ENCODE results near the gene CFAP73.

The CFAP73 gene

DNA sequence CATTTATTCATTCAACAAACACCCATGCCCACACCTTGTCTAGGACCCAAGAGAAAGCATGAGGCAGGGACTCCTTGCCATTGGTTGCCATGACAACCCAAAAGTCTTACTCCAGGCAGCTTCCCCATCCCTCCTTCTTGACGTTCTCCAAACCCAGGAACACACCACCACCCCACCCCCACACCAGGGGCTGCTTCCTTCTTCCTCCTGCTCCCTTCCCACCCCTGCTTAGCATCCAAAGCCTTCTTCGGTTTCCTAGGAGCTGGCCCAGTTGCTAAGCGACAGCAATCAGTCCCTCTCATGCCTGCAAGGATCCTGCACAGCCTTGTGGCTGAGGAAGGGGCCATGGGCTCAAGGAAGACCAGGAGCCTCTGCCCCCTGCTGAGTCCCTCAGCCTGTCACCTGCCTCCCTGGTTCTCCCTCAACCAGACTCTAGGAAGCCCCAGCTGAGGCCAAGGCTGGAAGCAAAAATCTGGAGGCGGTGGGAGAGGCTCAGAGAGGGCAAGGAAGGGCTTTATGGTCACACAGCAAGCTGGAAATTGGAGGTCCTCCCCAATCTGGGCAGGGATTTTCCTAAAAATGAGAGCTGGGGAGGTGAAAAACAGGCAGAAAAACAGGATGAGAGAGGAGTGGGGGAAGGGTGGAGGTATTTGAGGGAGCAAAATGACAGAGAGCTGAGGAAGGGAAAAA, 29.4 kb upstream of the CFAP73 start:
- TF ChIP-seq, protein P1, sequence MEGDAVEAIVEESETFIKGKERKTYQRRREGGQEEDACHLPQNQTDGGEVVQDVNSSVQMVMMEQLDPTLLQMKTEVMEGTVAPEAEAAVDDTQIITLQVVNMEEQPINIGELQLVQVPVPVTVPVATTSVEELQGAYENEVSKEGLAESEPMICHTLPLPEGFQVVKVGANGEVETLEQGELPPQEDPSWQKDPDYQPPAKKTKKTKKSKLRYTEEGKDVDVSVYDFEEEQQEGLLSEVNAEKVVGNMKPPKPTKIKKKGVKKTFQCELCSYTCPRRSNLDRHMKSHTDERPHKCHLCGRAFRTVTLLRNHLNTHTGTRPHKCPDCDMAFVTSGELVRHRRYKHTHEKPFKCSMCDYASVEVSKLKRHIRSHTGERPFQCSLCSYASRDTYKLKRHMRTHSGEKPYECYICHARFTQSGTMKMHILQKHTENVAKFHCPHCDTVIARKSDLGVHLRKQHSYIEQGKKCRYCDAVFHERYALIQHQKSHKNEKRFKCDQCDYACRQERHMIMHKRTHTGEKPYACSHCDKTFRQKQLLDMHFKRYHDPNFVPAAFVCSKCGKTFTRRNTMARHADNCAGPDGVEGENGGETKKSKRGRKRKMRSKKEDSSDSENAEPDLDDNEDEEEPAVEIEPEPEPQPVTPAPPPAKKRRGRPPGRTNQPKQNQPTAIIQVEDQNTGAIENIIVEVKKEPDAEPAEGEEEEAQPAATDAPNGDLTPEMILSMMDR (IDR thresholded peaks at IDR 0.05; ENCODE audit: low read depth, low read length), result no peak
- H3K4me3 ChIP-seq (ENCODE audit: low read depth, low read length), result no peak overlapping the region

DNA sequence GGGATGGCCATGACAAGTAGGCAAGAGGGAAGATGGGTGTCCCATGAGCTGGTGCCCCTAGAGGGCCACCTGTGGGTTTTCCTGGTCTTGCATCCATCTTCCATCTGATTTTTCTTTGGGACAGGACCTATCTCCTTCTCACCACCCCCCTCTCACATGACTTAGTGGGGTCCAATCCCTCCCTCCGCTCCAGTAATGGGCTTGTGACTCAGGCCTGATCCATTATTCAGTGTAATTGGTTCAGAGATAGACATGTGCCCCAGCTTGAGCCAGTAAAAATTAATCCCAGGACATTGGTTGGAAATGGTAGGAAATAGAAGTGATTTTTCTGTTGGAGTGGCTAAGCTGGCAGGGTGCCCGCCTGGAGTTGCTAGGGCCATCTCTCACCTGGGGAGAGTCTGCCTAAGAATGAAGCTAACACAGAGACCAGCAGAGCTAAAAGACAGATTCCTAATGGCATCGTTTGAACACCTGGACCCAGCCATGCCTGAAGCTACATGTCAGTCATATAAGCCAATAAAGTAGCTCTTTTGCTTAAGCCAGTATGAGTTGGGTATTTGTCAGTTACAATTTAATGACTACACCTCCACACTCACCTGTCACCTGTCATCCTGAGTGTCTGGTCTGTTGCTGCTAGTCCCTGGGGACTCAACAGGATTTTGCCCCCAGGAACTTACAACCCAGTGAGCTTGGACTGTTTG, 28.7 kb upstream of the CFAP73 start:
- no peak overlapping the region for H3K4me3 ChIP-seq (ENCODE audit: low read depth, low read length)
- TF ChIP-seq, protein P1 (IDR thresholded peaks at IDR 0.05; ENCODE audit: low read depth, low read length), result no peak

DNA sequence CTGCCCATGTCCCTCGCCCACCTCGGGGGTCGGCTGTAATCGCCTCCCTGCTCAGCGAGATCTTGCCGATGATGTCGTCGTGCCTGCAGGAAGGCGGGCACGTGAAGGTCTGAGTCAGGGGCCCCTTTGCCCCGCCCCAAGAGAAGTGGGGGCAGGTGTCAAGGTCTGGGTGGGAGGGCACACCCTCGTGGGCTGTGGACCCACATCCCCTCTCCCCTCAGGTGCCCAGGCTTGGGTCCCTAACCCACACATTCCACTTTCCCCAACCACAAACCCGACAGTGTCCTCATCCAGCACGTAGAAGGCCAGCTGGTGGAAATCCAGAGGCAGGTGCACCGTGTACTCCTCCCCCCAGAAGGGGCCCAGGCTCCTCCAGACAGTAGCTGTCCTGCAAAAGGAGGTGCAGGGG, 21.7 kb upstream of the CFAP73 start:
- no peak overlapping the region for H3K4me3 ChIP-seq (ENCODE audit: low read depth, low read length)
- TF ChIP-seq, protein P1 (IDR thresholded peaks at IDR 0.05; ENCODE audit: low read depth, low read length), result no peak

DNA sequence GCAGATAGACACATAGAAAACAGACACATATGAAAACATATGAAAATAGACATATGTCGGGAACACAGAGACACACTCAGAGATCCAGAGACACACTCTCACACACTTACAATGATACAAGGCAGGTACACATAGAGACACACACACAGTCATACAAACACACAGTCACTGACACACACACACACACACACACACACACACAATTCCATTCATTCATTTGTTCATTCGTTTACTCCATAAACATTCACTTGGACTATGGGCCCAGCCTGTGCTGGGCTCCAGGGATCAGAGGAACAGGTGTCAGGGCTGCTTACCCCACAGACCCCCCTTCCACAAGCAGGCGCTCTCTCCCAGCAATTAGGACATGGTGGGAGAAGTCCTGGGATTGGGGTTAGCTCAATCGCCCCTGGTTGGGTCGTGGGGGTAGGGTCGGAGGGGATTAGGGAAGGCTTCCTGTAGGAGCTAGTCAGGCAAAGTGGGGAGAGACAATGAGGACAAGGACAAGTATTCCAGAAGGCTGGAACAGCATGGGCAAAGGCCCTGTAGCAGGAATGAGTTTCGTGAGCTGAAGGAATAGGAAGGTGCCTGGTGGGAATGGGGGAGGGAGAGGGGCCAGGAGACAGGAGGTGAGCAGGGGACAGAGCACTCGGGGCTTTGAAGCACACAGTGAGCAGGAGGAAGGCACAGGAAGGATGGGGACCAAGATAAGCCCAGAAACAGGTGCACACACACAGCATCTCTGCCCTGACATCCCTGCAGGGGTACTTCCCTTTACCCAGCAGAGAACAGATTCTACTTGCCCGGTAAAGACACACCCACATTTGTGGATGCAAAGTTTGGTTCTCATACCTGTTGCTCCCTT, 20.5 kb upstream of the CFAP73 start:
- TF ChIP-seq, protein P1 (IDR thresholded peaks at IDR 0.05; ENCODE audit: low read depth, low read length), result no peak
- no peak overlapping the region for H3K4me3 ChIP-seq (ENCODE audit: low read depth, low read length)

DNA sequence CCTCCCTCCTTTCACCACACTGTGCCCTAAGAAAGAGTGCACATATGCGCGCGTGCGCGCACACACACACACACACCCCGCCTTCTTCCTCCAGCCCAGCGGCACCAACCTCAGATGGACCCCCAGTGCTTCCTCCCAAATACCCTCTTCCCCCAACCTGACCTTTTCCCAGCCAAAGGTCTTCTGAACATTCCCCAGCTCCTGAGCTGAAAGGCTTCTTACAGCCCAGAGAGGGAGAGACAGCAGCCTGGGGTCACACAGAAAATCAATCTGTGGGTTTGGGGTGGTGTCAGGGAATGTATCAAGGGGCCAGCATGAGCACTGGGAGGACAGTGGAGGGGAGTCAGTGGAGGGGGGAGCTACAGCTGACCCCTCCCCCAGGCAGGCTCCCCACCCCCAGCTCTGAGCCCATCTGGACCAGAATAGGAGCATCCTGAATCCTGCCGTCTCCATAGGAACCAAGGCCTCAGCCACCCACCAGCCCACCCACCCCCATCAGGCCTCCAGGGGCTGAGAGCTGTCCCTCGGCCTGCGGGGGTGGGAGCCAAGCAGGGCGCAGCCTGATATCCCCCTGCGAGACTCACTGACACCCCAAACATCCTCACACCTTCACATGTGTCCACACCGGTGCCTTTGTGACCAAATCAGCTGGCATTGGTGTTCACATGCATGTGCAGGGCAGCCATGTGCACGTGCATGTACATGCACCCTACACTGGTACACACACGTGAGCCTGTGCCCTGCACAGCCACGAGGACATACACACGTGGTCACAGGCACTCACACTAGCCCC, 19.7 kb upstream of the CFAP73 start:
- no peak overlapping the region for H3K4me3 ChIP-seq (ENCODE audit: low read depth, low read length)
- TF ChIP-seq, protein P1 (IDR thresholded peaks at IDR 0.05; ENCODE audit: low read depth, low read length), result no peak

DNA sequence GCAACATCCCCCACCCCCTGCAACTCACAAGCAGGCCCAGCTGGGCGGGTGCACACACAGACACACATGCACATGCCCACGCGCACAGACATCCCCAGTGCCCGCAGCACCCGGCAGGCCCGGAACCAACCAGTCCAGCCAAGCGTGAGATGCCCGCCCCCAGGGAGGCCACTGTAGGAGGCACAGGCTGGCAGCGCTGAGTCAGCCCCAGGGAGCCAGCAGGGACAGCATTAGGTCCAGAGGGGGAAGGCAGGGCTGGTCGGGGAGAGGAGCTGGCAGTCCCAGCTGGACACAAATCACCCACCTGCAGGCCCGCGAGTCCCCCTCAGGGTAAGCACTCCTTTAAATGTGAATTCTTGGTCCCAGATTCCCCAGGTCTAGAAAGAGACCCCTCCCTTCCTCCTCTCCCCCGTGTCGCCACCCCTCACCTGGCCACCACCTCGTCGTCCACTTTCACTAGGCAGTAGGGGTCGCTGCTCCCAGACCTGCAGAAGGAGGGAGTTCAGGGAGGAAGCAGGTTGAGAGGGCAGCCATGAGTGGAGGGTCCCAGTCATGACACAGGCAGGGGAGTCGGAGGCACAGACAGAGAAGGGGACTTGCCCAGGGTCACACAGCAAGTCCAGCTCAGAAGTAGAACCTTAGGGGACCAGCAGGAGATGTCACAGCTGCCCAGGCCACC, 18.9 kb upstream of the CFAP73 start:
- no peak overlapping the region for H3K4me3 ChIP-seq (ENCODE audit: low read depth, low read length)
- TF ChIP-seq, protein P1 (IDR thresholded peaks at IDR 0.05; ENCODE audit: low read depth, low read length), result no peak
